ENCODE results near the gene DDT. TPM values are rescaled to one million over a fixed set of nuclear protein-coding genes. Genes with fewer than 3 reads are reported as not detected.
"Not testable (repeated sequence)": the region's sequence is repeated elsewhere in the genome, so short reads cannot be mapped to it uniquely, and the experiment has no call there.

Gene DDT
- total and polyA plus RNA-seq, 2 donors (not counting 3 experiments of a cell fraction or from before 2014, with no cell fraction given), result 106 to 205 TPM

GRCh38 chr22:23969071-23969470 lies 5.2 kb downstream of the DDT start:
- no peak for DNase-seq (ENCODE audit: low read depth, low spot score)
- ChIA-PET POLR2A (no interaction called here), CTCF (no interaction called here)
- Histone ChIP-seq H3K4me3 (replicated peaks in 1 of 3; ENCODE audit: insufficient read depth in 1 of 3, low read depth in 1 of 3, low read length in 3 of 3) (no peak overlapping the region), H3K9me1 (replicated peaks; ENCODE audit: control insufficient read depth, extremely low read depth, insufficient read depth, low read length) (no peaks in the 10 kb centered on the region), H3K9ac (replicated peaks; ENCODE audit: extremely low read depth, insufficient read depth, low read length) (no peak overlapping the region), H3K4me2 (ENCODE audit: insufficient read depth, low read length) (no peak overlapping the region), H3K27ac (ENCODE audit: insufficient read depth, low read depth, low read length) (no peak overlapping the region), H3K79me2 (ENCODE audit: control insufficient read depth, insufficient read depth, low read length) (peaks cover 13% of the 10 kb centered on the region), H2AFZ (ENCODE audit: low read depth, low read length) (no peak overlapping the region), H3K4me1 (ENCODE audit: control insufficient read depth, extremely low read depth, insufficient read depth, low read length) (no peaks in the 10 kb centered on the region), H4K20me1 (replicated peaks; ENCODE audit: control insufficient read depth, extremely low read depth, insufficient read depth, low read length) (no peaks in the 10 kb centered on the region), H3K27me3 (ENCODE audit: control insufficient read depth in 2 of 2, insufficient read depth in 2 of 2, low read length in 2 of 2) (no peaks in the 10 kb centered on the region), H3K9me3 (replicated peaks; ENCODE audit: control insufficient read depth, insufficient read depth, low read length) (no peaks in the 10 kb centered on the region), H3K36me3 (ENCODE audit: control insufficient read depth in 2 of 2, extremely low read depth in 1 of 2, insufficient read depth in 2 of 2, low read length in 2 of 2) (peaks cover 2 to 16% of the 10 kb centered on the region in 2 experiments)
- no TSS peak for BruUV-seq (replicated peaks)
- dilution Hi-C loops (cut with MboI; ENCODE audit: extremely low pct_ligation_motif_present, low sequenced_read_pairs) (no loop called here), intact Hi-C loops (cut with micrococcal nuclease) (no loop called here)
- no peak for FAIRE-seq
- TF ChIP-seq GATA2 (IDR thresholded peaks at IDR 0.05; ENCODE audit: insufficient read depth, insufficient read length, low read depth, low read length) (no peak), CTCF (IDR thresholded peaks at IDR 0.05; ENCODE audit: extremely low read depth in 1 of 2, insufficient read depth in 1 of 2, low read depth in 1 of 2, low read length in 2 of 2) (no peak), FOS (IDR thresholded peaks at IDR 0.05; ENCODE audit: borderline replicate concordance, insufficient read depth, low read length) (no peak), EZH2 (IDR thresholded peaks at IDR 0.05; ENCODE audit: borderline replicate concordance, low read depth, low read length, severe bottlenecking) (no peak), MAX (IDR thresholded peaks at IDR 0.05; ENCODE audit: insufficient read depth, insufficient read length) (no peak), MYC (IDR thresholded peaks at IDR 0.05; ENCODE audit: low read depth, low read length) (no peak), POLR2A (IDR thresholded peaks at IDR 0.05; ENCODE audit: low read depth, low read length) (no peak), POLR2AphosphoS5 (IDR thresholded peaks at IDR 0.05; ENCODE audit: insufficient read depth, low read depth, low read length) (no peak), JUN (IDR thresholded peaks at IDR 0.05; ENCODE audit: borderline replicate concordance, insufficient read depth, insufficient read length, low read depth) (no peak)

GRCh38 chr22:23966568-23966967 lies 7.7 kb downstream of the DDT start, which contains the start of gene DDTL:
Gene DDTL, plus strand, starts transcription at chr22:23966888. Its CDS starts 27 bp downstream, at chr22:23966915.
- H4K20me1 ChIP-seq (replicated peaks; ENCODE audit: control insufficient read depth, extremely low read depth, insufficient read depth, low read length); DNase-seq (ENCODE audit: low read depth, low spot score); H3K9me1 ChIP-seq (replicated peaks; ENCODE audit: control insufficient read depth, extremely low read depth, insufficient read depth, low read length); H3K9me3 ChIP-seq (replicated peaks; ENCODE audit: control insufficient read depth, insufficient read depth, low read length); H3K79me2 ChIP-seq (ENCODE audit: control insufficient read depth, insufficient read depth, low read length); H3K4me3 ChIP-seq (replicated peaks in 1 of 3; ENCODE audit: insufficient read depth in 1 of 3, low read depth in 1 of 3, low read length in 3 of 3); dilution Hi-C loops (cut with MboI; ENCODE audit: extremely low pct_ligation_motif_present, low sequenced_read_pairs); CTCF ChIA-PET; H3K4me1 ChIP-seq (ENCODE audit: control insufficient read depth, extremely low read depth, insufficient read depth, low read length); H3K4me2 ChIP-seq (ENCODE audit: insufficient read depth, low read length); POLR2A ChIA-PET; H3K27me3 ChIP-seq (ENCODE audit: control insufficient read depth in 2 of 2, insufficient read depth in 2 of 2, low read length in 2 of 2); H3K9ac ChIP-seq (replicated peaks; ENCODE audit: extremely low read depth, insufficient read depth, low read length); BruUV-seq (replicated peaks); intact Hi-C loops (cut with micrococcal nuclease); H2AFZ ChIP-seq (ENCODE audit: low read depth, low read length); H3K27ac ChIP-seq (ENCODE audit: insufficient read depth, low read depth, low read length): not testable (repeated sequence)
- peaks cover 2 to 16% of the 10 kb centered on the region in 2 experiments for H3K36me3 ChIP-seq (ENCODE audit: control insufficient read depth in 2 of 2, extremely low read depth in 1 of 2, insufficient read depth in 2 of 2, low read length in 2 of 2)
- peak; percentile 100 for FAIRE-seq

- POLR2A ChIA-PET; BruUV-seq (replicated peaks); dilution Hi-C loops (cut with MboI; ENCODE audit: extremely low pct_ligation_motif_present, low sequenced_read_pairs): not testable (repeated sequence)
Measured at GRCh38 chr22:23966094-23966493, 8.1 kb downstream of the DDT start.

More at GRCh38 chr22:23966094-23966493, 8.1 kb downstream of the DDT start:
- FAIRE-seq; H3K79me2 ChIP-seq (ENCODE audit: control insufficient read depth, insufficient read depth, low read length); H3K4me1 ChIP-seq (ENCODE audit: control insufficient read depth, extremely low read depth, insufficient read depth, low read length); H3K9me1 ChIP-seq (replicated peaks; ENCODE audit: control insufficient read depth, extremely low read depth, insufficient read depth, low read length); H3K4me3 ChIP-seq (replicated peaks in 1 of 3; ENCODE audit: insufficient read depth in 1 of 3, low read depth in 1 of 3, low read length in 3 of 3); H3K27me3 ChIP-seq (ENCODE audit: control insufficient read depth in 2 of 2, insufficient read depth in 2 of 2, low read length in 2 of 2); intact Hi-C loops (cut with micrococcal nuclease); H3K9ac ChIP-seq (replicated peaks; ENCODE audit: extremely low read depth, insufficient read depth, low read length); H4K20me1 ChIP-seq (replicated peaks; ENCODE audit: control insufficient read depth, extremely low read depth, insufficient read depth, low read length); H3K9me3 ChIP-seq (replicated peaks; ENCODE audit: control insufficient read depth, insufficient read depth, low read length); DNase-seq (ENCODE audit: low read depth, low spot score); CTCF ChIA-PET; H3K4me2 ChIP-seq (ENCODE audit: insufficient read depth, low read length); H3K27ac ChIP-seq (ENCODE audit: insufficient read depth, low read depth, low read length); H2AFZ ChIP-seq (ENCODE audit: low read depth, low read length): not testable (repeated sequence)
- H3K36me3 ChIP-seq (ENCODE audit: control insufficient read depth in 2 of 2, extremely low read depth in 1 of 2, insufficient read depth in 2 of 2, low read length in 2 of 2), result peaks cover 2 to 16% of the 10 kb centered on the region in 2 experiments
